GM12872 (cell line): ENCODE measurements around the gene NUS1.

ENCODE experiments used
- TF ChIP-seq, protein P1 (sequence below): IDR thresholded peaks from 3 replicates; pipeline ENCODE4 v1.5.1; 2011; ENCODE audit warnings: low read depth, mild to moderate bottlenecking, low read length, moderate library complexity; ENCODE audit not compliant: insufficient read depth

Gene NUS1

DNA sequence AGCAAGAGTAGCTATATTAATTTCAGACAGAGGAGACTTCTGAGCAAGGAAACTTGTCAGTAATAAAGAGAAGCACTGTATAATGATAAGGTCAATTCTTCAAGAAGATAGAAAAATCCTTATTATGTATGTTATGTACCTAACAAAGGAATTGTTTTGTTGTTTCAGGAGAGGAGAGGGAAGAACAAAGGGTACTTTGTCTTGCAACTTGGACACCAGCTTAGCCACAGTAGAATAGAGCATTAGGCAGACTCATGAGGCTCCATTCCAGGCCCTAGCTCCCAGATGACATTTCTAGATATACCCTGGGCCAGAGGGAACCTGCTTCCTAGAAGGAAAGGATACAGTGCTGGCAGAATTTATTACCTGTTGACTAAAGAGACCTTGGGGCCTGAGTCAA, 6.5 kb upstream of the NUS1 start:
- TF ChIP-seq, protein P1, sequence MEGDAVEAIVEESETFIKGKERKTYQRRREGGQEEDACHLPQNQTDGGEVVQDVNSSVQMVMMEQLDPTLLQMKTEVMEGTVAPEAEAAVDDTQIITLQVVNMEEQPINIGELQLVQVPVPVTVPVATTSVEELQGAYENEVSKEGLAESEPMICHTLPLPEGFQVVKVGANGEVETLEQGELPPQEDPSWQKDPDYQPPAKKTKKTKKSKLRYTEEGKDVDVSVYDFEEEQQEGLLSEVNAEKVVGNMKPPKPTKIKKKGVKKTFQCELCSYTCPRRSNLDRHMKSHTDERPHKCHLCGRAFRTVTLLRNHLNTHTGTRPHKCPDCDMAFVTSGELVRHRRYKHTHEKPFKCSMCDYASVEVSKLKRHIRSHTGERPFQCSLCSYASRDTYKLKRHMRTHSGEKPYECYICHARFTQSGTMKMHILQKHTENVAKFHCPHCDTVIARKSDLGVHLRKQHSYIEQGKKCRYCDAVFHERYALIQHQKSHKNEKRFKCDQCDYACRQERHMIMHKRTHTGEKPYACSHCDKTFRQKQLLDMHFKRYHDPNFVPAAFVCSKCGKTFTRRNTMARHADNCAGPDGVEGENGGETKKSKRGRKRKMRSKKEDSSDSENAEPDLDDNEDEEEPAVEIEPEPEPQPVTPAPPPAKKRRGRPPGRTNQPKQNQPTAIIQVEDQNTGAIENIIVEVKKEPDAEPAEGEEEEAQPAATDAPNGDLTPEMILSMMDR, result no peak

DNA sequence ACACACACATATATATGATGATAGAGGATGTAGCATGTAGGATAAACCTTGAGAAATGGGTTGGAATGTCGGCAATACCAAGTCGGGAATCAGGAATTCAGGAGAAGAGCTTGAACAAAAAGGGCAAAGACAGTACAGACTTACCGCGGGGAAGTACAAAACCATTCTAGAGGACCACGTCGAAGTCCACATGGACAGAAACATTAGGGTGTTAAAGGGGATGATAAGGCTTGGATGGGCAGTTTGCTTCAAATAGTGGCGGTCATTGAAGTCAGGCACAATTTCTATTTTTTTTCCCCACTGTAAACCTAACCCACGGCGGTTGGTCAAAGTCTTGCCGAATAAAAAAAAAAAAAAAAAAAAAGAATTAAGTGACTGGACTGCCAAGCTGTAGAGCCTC, 766 bp upstream of the NUS1 start:
- TF ChIP-seq, protein P1, result no peak

DNA sequence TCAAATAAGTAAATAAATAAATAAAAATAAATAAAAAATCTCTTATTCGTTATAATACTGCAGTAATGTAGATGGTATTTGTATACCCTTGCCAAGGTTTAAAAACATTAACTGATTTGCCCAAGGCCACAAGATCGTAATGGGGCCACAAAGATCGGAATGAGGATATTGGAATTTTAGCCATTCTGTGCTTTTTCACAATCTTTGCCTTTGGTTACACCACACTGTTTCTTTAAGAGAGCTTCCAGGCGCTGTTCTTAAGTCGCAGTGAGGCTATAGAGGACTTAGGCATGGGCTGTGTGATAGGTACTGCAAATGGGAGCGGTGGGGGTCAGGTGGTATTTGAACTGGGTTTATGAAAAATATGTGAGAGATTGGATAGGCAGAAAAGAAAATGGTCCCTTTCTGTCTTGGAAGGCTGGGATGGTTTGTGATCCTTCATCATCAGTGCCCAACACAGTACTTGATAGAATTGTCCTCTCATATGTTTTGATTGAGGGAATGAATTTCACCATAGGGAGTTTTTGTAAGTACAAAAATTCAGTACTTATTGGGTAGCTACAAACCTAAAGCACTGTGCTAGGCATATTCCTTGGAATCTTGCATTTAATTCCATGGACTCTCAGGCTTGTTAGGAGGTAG, 1.4 kb downstream of the NUS1 start:
- TF ChIP-seq, protein P1, result no peak

DNA sequence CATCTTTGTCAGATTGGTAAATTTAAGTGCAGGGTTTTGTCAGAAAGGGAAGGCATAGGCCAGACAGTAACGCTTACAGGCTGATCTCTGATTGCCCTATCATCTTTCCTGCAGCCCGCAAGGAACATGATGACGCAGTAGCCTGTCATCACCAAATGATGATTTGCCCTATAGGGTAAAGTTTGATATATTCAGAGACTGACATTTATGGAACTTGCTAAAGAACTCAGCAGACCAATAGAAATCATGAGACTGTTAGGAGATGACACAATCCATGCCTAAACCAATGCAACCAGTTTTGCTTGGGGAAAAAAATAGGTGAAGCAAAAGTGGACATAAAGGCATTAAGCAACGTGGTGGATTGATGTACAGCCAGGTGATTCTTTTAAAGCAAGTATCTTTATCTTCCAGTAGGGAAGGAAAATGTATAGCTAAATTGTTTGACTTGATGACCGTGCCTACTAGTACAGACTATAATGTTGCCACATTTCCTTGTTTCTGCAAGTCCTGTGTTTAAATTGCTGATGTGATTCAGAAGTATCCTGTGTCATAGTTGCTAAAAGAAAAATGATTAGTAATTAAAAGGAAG, 2.4 kb downstream of the NUS1 start:
- TF ChIP-seq, protein P1, result no peak

DNA sequence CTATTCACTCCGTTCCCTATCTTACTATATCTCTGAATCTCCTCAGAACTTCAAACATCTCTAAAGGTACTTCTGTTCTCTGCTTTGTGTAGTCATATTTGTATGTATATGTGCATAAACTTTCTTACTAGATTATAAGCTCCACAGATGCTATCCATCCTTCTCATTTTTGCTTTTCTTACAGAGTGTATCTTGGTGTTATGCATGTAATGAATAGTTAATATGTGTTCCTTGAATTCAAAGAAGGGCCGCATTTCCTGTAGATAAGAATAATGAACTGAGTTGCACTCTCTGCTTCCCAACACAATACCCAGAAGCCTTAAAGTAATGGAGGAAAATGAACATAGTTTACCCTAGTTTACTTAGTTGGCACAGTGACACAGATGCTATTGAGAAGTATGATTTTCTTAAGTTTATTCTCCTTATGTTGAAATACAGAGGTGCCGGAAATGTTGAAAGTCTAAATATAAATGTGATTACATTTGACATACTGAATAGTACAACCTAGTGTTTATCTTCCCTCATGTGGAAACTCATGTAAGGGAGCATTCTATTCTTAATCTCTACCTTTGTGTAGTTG, 6.0 kb downstream of the NUS1 start:
- TF ChIP-seq, protein P1, result no peak

DNA sequence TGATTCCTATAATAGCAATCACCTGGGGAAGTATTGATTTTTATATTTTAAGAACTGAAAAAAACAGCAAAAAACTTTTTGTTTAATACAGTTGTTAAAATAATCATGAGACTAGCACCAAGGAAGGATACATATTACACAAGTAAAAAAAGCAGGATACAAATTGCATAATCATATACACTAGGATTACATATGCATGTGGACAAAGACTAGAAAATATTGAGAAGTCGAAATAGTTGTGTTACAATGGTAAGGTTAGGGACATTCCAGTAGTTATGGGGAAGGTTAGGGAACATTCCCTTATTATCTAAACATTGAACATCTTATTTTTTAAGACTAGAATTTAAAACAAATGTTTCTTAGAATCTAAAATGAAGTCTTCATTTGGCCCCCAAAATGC, 9.5 kb downstream of the NUS1 start:
- TF ChIP-seq, protein P1, result no peak

DNA sequence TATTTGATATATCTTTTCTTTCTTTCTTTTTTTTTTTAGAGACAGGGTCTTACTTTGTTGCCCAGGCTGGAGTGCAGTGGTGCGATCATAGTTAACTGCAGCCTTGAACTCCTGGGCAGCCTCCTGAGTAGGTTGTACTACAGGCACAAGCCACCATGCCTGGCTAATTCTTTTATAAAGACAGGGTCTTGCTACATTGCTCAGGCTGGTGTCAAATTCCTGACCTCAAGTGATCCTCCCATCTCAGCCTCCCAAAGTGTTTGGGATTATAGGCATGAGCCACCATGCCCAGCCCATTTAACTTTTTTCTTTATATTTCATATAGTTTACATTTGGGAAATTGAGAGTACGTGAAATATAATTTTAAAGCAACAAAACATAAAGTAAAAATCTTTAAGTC, 10.1 kb downstream of the NUS1 start:
- TF ChIP-seq, protein P1, result no peak
